Liver (tissue), 9 donors: ENCODE data around the gene ARHGAP8. TPM values are rescaled to one million over a fixed set of nuclear protein-coding genes. Genes with fewer than 3 reads are reported as not detected.

Experiments
- DNase-seq: peaks from one replicate; pipeline ENCODE4 v3.0.0-alpha.2; 2017; ENCODE audit warnings: low spot score
- H3K27ac ChIP-seq, 2 donors: one replicate each; pipeline ENCODE4 v1.7.0; 2013; ENCODE audit warnings: inconsistent platforms in 2 of 2, low read length in 2 of 2, control low read depth in 1 of 2, low read depth in 1 of 2, mild to moderate bottlenecking in 1 of 2
- H3K27me3 ChIP-seq, 4 donors: one replicate each; pipeline versions ENCODE4 v1.6.1 to v1.7.0; 2013; ENCODE audit warnings: low read length in 3 of 4, inconsistent platforms in 1 of 4, mild to moderate bottlenecking in 1 of 4, moderate library complexity in 1 of 4; ENCODE audit not compliant: control insufficient read depth in 4 of 4, insufficient read depth in 4 of 4
- H3K36me3 ChIP-seq, 4 donors: one replicate each; pipeline versions ENCODE4 v1.6.1 to v1.7.0; 2013; ENCODE audit warnings: low read length in 3 of 4, mild to moderate bottlenecking in 3 of 4, low read depth in 1 of 4, moderate library complexity in 1 of 4; ENCODE audit not compliant: control insufficient read depth in 4 of 4, insufficient read depth in 3 of 4
- H3K4me1 ChIP-seq, 4 donors: one replicate each; pipeline versions ENCODE4 v1.6.1 to v1.7.0; 2013; ENCODE audit warnings: low read length in 3 of 4, mild to moderate bottlenecking in 3 of 4, moderate library complexity in 1 of 4; ENCODE audit not compliant: control insufficient read depth in 4 of 4, insufficient read depth in 4 of 4
- H3K4me3 ChIP-seq, 3 donors: one replicate each; pipeline versions ENCODE4 v1.6.1 to v1.7.0; 2013; ENCODE audit warnings: low read length in 3 of 3, control low read depth in 1 of 3, low read depth in 1 of 3, mild to moderate bottlenecking in 1 of 3
- H3K9ac ChIP-seq, 2 donors: one replicate each; pipeline ENCODE4 v1.7.0; 2013; ENCODE audit warnings: low read length in 2 of 2, mild to moderate bottlenecking in 2 of 2, moderate library complexity in 2 of 2, control low read depth in 1 of 2, low read depth in 1 of 2
- H3K9me3 ChIP-seq, 4 donors: one replicate each; pipeline versions ENCODE4 v1.6.1 to v1.7.0; 2013; ENCODE audit warnings: low read length in 3 of 4; ENCODE audit not compliant: control insufficient read depth in 4 of 4
- CTCF ChIP-seq: fragments of 150-350 bp; IDR thresholded peaks from 2 replicates; pipeline ENCODE4 v1.5.1; 2017; ENCODE audit warnings: improper control_type of control experiment, low read depth, low read length; ENCODE audit not compliant: missing input control
- EGR1 ChIP-seq, 2 donors: IDR thresholded peaks; 2 replicates each; pipeline ENCODE4 v1.6.1; 2016 to 2018; ENCODE audit warnings: antibody characterized with exemption in 2 of 2, low read depth in 2 of 2
- FOXA1 ChIP-seq: IDR thresholded peaks from 2 replicates; pipeline ENCODE4 v1.6.1; 2016; ENCODE audit warnings: antibody characterized with exemption
- FOXA2 ChIP-seq: IDR thresholded peaks from 2 replicates; pipeline ENCODE4 v1.6.1; 2016; ENCODE audit warnings: antibody characterized with exemption
- GABPA ChIP-seq, 2 donors: IDR thresholded peaks in 1 of 2; conservative IDR thresholded peaks in 1 of 2; 2 replicates each; pipeline ENCODE4 v1.6.1; 2016; ENCODE audit warnings: antibody characterized with exemption in 2 of 2, mild to moderate bottlenecking in 1 of 2, moderate library complexity in 1 of 2
- HNF4A ChIP-seq, 2 donors: conservative IDR thresholded peaks; 2 replicates each; pipeline ENCODE4 v1.6.1; 2016; ENCODE audit warnings: antibody characterized with exemption in 2 of 2, mild to moderate bottlenecking in 2 of 2
- HNF4G ChIP-seq: IDR thresholded peaks from 2 replicates; pipeline ENCODE4 v1.6.1; 2016; ENCODE audit warnings: antibody characterized with exemption
- JUND ChIP-seq, 2 donors: IDR thresholded peaks; 2 replicates each; pipeline ENCODE4 v1.6.1; 2016; ENCODE audit warnings: antibody characterized with exemption in 2 of 2
- MAX ChIP-seq: IDR thresholded peaks from 2 replicates; pipeline ENCODE4 v1.6.1; 2016; ENCODE audit warnings: antibody characterized with exemption
- NR2F2 ChIP-seq: IDR thresholded peaks from 2 replicates; pipeline ENCODE4 v1.6.1; 2016; ENCODE audit warnings: antibody characterized with exemption
- RAD21 ChIP-seq, 2 donors: IDR thresholded peaks; 2 replicates each; pipeline ENCODE4 v1.6.1; 2016; ENCODE audit warnings: antibody characterized with exemption in 2 of 2, mild to moderate bottlenecking in 2 of 2
- RXRA ChIP-seq, 2 donors: IDR thresholded peaks; 2 replicates each; pipeline ENCODE4 v1.6.1; 2017 to 2018; ENCODE audit warnings: antibody characterized with exemption in 2 of 2, mild to moderate bottlenecking in 1 of 2
- TAF1 ChIP-seq: conservative IDR thresholded peaks from 2 replicates; pipeline ENCODE4 v1.6.1; 2016; ENCODE audit warnings: antibody characterized with exemption, mild to moderate bottlenecking
- YY1 ChIP-seq: IDR thresholded peaks from 2 replicates; pipeline ENCODE4 v1.6.1; 2016; ENCODE audit warnings: antibody characterized with exemption, mild to moderate bottlenecking
- WGBS: extraction: QIAGEN DNeasy Blood & Tissue Kit; methylation state at CpG from one replicate; pipeline ENCODE4 v1.1.7; 2013; 5-methylcytosine and 5-hydroxymethylcytosine counted together
- polyA plus RNA-seq, 2 donors: library from polyadenylated mRNA; stranded (reverse) in 1 of 2; unstranded in 1 of 2; fragments of 200-250 nt in 1 of 2; fragments of >200 nt in 1 of 2; fragmentation: Nextera tagmentation in 1 of 2; extraction: Ambion mirVana in 1 of 2; gene quantifications; one replicate each; pipeline versions ENCODE4 v1.2.1 to v1.2.3, GENCODE V29; 2013 to 2015
- total RNA-seq, 2 donors: library from RNA; depleted of rRNA; stranded (reverse); fragments of >200 nt; gene quantifications; one replicate each; pipeline ENCODE4 v1.2.3, GENCODE V29; 2014
- TF ChIP-seq, protein P1 (sequence below): IDR thresholded peaks from 2 replicates; pipeline ENCODE4 v1.6.1; 2016; ENCODE audit warnings: antibody characterized with exemption
- TF ChIP-seq, protein P2 (sequence below): IDR thresholded peaks from 2 replicates; pipeline ENCODE4 v1.6.1; 2016; ENCODE audit warnings: antibody characterized with exemption, mild to moderate bottlenecking
- TF ChIP-seq, protein P3 (sequence below): IDR thresholded peaks from 2 replicates; pipeline ENCODE4 v1.6.1; 2016; ENCODE audit warnings: antibody characterized with exemption
- donor health status: healthy.
- donor health status: healthy.
- donor health status: healthy.
- donor health status: healthy.
- donor health status: healthy.

Gene ARHGAP8
- total and polyA plus RNA-seq, 4 donors = 0.58 to 1.8 (median 1.1) TPM

- TF ChIP-seq MAX (no peak), YY1 (no peak), NR2F2 (no peak), GABPA (IDR thresholded peaks at IDR 0.05 in 1 of 2, conservative IDR thresholded peaks at IDR 0.05 in 1 of 2) (no peak), RAD21 (IDR thresholded peaks at IDR 0.05) (no peak), TAF1 (no peak), RXRA (IDR thresholded peaks at IDR 0.05) (no peak), HNF4A (conservative IDR thresholded peaks at IDR 0.05) (no peak), CTCF (no peak), HNF4G (no peak)
- Histone ChIP-seq H3K9ac (no peak overlapping the region), H3K4me3 (no peak overlapping the region), H3K4me1 (no peaks in the 10 kb centered on the region), H3K27me3 (peaks cover 0 to 2% (median 0%) of the 10 kb centered on the region in 4 donors), H3K9me3 (peaks cover 2 to 9% (median 5%) of the 10 kb centered on the region in 4 donors), H3K36me3 (no peaks in the 10 kb centered on the region), H3K27ac (no peak overlapping the region)
- WGBS = 86% methylated on average over 4 of the region's 4 CpGs
- DNase-seq = no peak
Observed at GRCh38 chr22:44876921-44877320, 124.5 kb downstream of the ARHGAP8 start.

DNA sequence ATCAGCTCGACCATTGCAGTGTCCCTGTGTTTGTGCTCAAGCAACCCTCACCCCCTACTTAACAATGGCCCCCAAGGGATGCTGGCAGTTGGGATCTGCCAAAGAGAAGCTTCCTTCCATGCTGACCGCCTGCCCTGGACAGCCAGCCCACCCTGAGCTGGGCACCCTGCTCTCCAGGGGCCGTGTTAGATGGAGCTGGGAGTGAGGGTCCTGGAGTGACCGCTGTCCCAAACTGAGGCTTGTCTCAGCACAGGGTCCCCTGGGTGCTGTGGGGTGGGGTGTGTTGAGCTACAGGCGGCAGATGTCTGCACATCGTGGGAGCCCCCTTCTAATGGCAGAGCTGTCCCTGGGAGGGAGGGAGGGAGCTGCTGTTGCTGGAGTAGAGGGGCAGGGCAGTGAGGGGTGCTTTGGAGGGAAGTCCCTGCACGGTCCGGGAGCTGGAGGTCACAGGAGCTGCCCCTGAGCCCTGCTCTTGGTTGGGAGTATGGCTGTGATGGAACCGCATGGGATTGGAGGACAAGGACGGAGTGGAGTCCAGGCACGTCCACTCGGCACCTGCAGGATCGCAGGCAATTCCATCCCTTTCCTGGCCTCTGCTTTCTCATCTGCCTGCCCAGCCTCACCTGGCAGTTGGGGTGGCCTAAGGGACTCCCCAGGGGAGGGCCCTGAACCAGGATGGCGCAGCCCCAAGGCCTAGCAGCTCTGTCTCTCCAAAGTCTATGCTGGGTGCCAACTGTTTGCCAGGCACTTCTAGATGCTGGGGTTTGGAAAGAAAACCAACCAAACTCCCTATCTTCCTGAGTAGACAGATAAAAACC, 126.3 kb downstream of the ARHGAP8 start:
- Histone ChIP-seq H3K4me1 (no peaks in the 10 kb centered on the region), H3K4me3 (no peak overlapping the region), H3K9me3 (peaks cover 2 to 9% (median 4%) of the 10 kb centered on the region in 4 donors), H3K27ac (no peak overlapping the region), H3K9ac (no peak overlapping the region), H3K36me3 (no peaks in the 10 kb centered on the region), H3K27me3 (no peaks in the 10 kb centered on the region)
- 81% methylated on average over 14 of the region's 14 CpGs for WGBS
- no peak for DNase-seq
- TF ChIP-seq EGR1 (IDR thresholded peaks at IDR 0.05; ENCODE audit: low read depth in 2 of 2) (no peak), RAD21 (IDR thresholded peaks at IDR 0.05) (no peak), GABPA (IDR thresholded peaks at IDR 0.05 in 1 of 2, conservative IDR thresholded peaks at IDR 0.05 in 1 of 2) (no peak), RXRA (IDR thresholded peaks at IDR 0.05) (no peak), NR2F2 (no peak), JUND (IDR thresholded peaks at IDR 0.05) (no peak), CTCF (no peak), HNF4A (conservative IDR thresholded peaks at IDR 0.05) (no peak), YY1 (no peak), TAF1 (no peak), FOXA2 (no peak), FOXA1 (no peak), HNF4G (no peak)
- TF ChIP-seq, protein P1, sequence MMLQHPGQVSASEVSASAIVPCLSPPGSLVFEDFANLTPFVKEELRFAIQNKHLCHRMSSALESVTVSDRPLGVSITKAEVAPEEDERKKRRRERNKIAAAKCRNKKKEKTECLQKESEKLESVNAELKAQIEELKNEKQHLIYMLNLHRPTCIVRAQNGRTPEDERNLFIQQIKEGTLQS = no peak
- TF ChIP-seq, protein P2, sequence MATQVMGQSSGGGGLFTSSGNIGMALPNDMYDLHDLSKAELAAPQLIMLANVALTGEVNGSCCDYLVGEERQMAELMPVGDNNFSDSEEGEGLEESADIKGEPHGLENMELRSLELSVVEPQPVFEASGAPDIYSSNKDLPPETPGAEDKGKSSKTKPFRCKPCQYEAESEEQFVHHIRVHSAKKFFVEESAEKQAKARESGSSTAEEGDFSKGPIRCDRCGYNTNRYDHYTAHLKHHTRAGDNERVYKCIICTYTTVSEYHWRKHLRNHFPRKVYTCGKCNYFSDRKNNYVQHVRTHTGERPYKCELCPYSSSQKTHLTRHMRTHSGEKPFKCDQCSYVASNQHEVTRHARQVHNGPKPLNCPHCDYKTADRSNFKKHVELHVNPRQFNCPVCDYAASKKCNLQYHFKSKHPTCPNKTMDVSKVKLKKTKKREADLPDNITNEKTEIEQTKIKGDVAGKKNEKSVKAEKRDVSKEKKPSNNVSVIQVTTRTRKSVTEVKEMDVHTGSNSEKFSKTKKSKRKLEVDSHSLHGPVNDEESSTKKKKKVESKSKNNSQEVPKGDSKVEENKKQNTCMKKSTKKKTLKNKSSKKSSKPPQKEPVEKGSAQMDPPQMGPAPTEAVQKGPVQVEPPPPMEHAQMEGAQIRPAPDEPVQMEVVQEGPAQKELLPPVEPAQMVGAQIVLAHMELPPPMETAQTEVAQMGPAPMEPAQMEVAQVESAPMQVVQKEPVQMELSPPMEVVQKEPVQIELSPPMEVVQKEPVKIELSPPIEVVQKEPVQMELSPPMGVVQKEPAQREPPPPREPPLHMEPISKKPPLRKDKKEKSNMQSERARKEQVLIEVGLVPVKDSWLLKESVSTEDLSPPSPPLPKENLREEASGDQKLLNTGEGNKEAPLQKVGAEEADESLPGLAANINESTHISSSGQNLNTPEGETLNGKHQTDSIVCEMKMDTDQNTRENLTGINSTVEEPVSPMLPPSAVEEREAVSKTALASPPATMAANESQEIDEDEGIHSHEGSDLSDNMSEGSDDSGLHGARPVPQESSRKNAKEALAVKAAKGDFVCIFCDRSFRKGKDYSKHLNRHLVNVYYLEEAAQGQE = no peak
- TF ChIP-seq, protein P3, sequence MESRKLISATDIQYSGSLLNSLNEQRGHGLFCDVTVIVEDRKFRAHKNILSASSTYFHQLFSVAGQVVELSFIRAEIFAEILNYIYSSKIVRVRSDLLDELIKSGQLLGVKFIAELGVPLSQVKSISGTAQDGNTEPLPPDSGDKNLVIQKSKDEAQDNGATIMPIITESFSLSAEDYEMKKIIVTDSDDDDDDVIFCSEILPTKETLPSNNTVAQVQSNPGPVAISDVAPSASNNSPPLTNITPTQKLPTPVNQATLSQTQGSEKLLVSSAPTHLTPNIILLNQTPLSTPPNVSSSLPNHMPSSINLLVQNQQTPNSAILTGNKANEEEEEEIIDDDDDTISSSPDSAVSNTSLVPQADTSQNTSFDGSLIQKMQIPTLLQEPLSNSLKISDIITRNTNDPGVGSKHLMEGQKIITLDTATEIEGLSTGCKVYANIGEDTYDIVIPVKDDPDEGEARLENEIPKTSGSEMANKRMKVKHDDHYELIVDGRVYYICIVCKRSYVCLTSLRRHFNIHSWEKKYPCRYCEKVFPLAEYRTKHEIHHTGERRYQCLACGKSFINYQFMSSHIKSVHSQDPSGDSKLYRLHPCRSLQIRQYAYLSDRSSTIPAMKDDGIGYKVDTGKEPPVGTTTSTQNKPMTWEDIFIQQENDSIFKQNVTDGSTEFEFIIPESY = no peak
